Liver (tissue), 9 donors: ENCODE data around the gene CHAMP1. TPM values are rescaled to one million over a fixed set of nuclear protein-coding genes. Genes with fewer than 3 reads are reported as not detected.
"Not testable (repeated sequence)": the region's sequence is repeated elsewhere in the genome, so short reads cannot be mapped to it uniquely, and the experiment has no call there.

Source experiments
- DNase-seq: peaks from one replicate; pipeline ENCODE4 v3.0.0-alpha.2; 2017; ENCODE audit warnings: low spot score
- H3K27ac ChIP-seq, 2 donors: one replicate each; pipeline ENCODE4 v1.7.0; 2013; ENCODE audit warnings: inconsistent platforms in 2 of 2, low read length in 2 of 2, control low read depth in 1 of 2, low read depth in 1 of 2, mild to moderate bottlenecking in 1 of 2
- H3K27me3 ChIP-seq, 4 donors: one replicate each; pipeline versions ENCODE4 v1.6.1 to v1.7.0; 2013; ENCODE audit warnings: low read length in 3 of 4, inconsistent platforms in 1 of 4, mild to moderate bottlenecking in 1 of 4, moderate library complexity in 1 of 4; ENCODE audit not compliant: control insufficient read depth in 4 of 4, insufficient read depth in 4 of 4
- H3K36me3 ChIP-seq, 4 donors: one replicate each; pipeline versions ENCODE4 v1.6.1 to v1.7.0; 2013; ENCODE audit warnings: low read length in 3 of 4, mild to moderate bottlenecking in 3 of 4, low read depth in 1 of 4, moderate library complexity in 1 of 4; ENCODE audit not compliant: control insufficient read depth in 4 of 4, insufficient read depth in 3 of 4
- H3K4me1 ChIP-seq, 4 donors: one replicate each; pipeline versions ENCODE4 v1.6.1 to v1.7.0; 2013; ENCODE audit warnings: low read length in 3 of 4, mild to moderate bottlenecking in 3 of 4, moderate library complexity in 1 of 4; ENCODE audit not compliant: control insufficient read depth in 4 of 4, insufficient read depth in 4 of 4
- H3K4me3 ChIP-seq, 3 donors: one replicate each; pipeline versions ENCODE4 v1.6.1 to v1.7.0; 2013; ENCODE audit warnings: low read length in 3 of 3, control low read depth in 1 of 3, low read depth in 1 of 3, mild to moderate bottlenecking in 1 of 3
- H3K9ac ChIP-seq, 2 donors: one replicate each; pipeline ENCODE4 v1.7.0; 2013; ENCODE audit warnings: low read length in 2 of 2, mild to moderate bottlenecking in 2 of 2, moderate library complexity in 2 of 2, control low read depth in 1 of 2, low read depth in 1 of 2
- H3K9me3 ChIP-seq, 4 donors: one replicate each; pipeline versions ENCODE4 v1.6.1 to v1.7.0; 2013; ENCODE audit warnings: low read length in 3 of 4; ENCODE audit not compliant: control insufficient read depth in 4 of 4
- ATF3 ChIP-seq: IDR thresholded peaks from 2 replicates; pipeline ENCODE4 v1.6.1; 2016; ENCODE audit warnings: antibody characterized with exemption
- EGR1 ChIP-seq, 2 donors: IDR thresholded peaks; 2 replicates each; pipeline ENCODE4 v1.6.1; 2016 to 2018; ENCODE audit warnings: antibody characterized with exemption in 2 of 2, low read depth in 2 of 2
- FOXA1 ChIP-seq: IDR thresholded peaks from 2 replicates; pipeline ENCODE4 v1.6.1; 2016; ENCODE audit warnings: antibody characterized with exemption
- FOXA2 ChIP-seq: IDR thresholded peaks from 2 replicates; pipeline ENCODE4 v1.6.1; 2016; ENCODE audit warnings: antibody characterized with exemption
- GABPA ChIP-seq, 2 donors: IDR thresholded peaks in 1 of 2; conservative IDR thresholded peaks in 1 of 2; 2 replicates each; pipeline ENCODE4 v1.6.1; 2016; ENCODE audit warnings: antibody characterized with exemption in 2 of 2, mild to moderate bottlenecking in 1 of 2, moderate library complexity in 1 of 2
- JUND ChIP-seq, 2 donors: IDR thresholded peaks; 2 replicates each; pipeline ENCODE4 v1.6.1; 2016; ENCODE audit warnings: antibody characterized with exemption in 2 of 2
- RAD21 ChIP-seq, 2 donors: IDR thresholded peaks; 2 replicates each; pipeline ENCODE4 v1.6.1; 2016; ENCODE audit warnings: antibody characterized with exemption in 2 of 2, mild to moderate bottlenecking in 2 of 2
- REST ChIP-seq: IDR thresholded peaks from 2 replicates; pipeline ENCODE4 v1.6.1; 2016; ENCODE audit warnings: antibody characterized with exemption, mild to moderate bottlenecking
- RXRA ChIP-seq, 2 donors: IDR thresholded peaks; 2 replicates each; pipeline ENCODE4 v1.6.1; 2017 to 2018; ENCODE audit warnings: antibody characterized with exemption in 2 of 2, mild to moderate bottlenecking in 1 of 2
- SP1 ChIP-seq: IDR thresholded peaks from 2 replicates; pipeline ENCODE4 v1.6.1; 2018; ENCODE audit warnings: antibody characterized with exemption, mild to moderate bottlenecking
- TAF1 ChIP-seq: conservative IDR thresholded peaks from 2 replicates; pipeline ENCODE4 v1.6.1; 2016; ENCODE audit warnings: antibody characterized with exemption, mild to moderate bottlenecking
- YY1 ChIP-seq: IDR thresholded peaks from 2 replicates; pipeline ENCODE4 v1.6.1; 2016; ENCODE audit warnings: antibody characterized with exemption, mild to moderate bottlenecking
- WGBS: extraction: QIAGEN DNeasy Blood & Tissue Kit; methylation state at CpG from one replicate; pipeline ENCODE4 v1.1.7; 2013; 5-methylcytosine and 5-hydroxymethylcytosine counted together
- polyA plus RNA-seq, 2 donors: library from polyadenylated mRNA; stranded (reverse) in 1 of 2; unstranded in 1 of 2; fragments of 200-250 nt in 1 of 2; fragments of >200 nt in 1 of 2; fragmentation: Nextera tagmentation in 1 of 2; extraction: Ambion mirVana in 1 of 2; gene quantifications; one replicate each; pipeline versions ENCODE4 v1.2.1 to v1.2.3, GENCODE V29; 2013 to 2015
- total RNA-seq, 2 donors: library from RNA; depleted of rRNA; stranded (reverse); fragments of >200 nt; gene quantifications; one replicate each; pipeline ENCODE4 v1.2.3, GENCODE V29; 2014
- donor health status: healthy.
- donor health status: healthy.
- donor health status: healthy.
- donor health status: healthy.
- donor health status: healthy.

CHAMP1 gene
- total and polyA plus RNA-seq, 4 donors: 6.2 to 15.1 (median 7.8) TPM

- H3K36me3 ChIP-seq: no peaks in the 10 kb centered on the region
- H3K27me3 ChIP-seq: no peaks in the 10 kb centered on the region
- no peaks in the 10 kb centered on the region for H3K9me3 ChIP-seq
- no peak overlapping the region for H3K9ac ChIP-seq
- no peak overlapping the region for H3K27ac ChIP-seq
- DNase-seq: no peak
- H3K4me3 ChIP-seq: no peak overlapping the region
- TF ChIP-seq GABPA (IDR thresholded peaks at IDR 0.05 in 1 of 2, conservative IDR thresholded peaks at IDR 0.05 in 1 of 2) (no peak), RAD21 (IDR thresholded peaks at IDR 0.05) (no peak), FOXA2 (no peak), TAF1 (no peak), JUND (IDR thresholded peaks at IDR 0.05) (no peak), SP1 (no peak), ATF3 (no peak), YY1 (no peak), EGR1 (IDR thresholded peaks at IDR 0.05; ENCODE audit: low read depth in 2 of 2) (no peak), REST (no peak), FOXA1 (no peak), RXRA (IDR thresholded peaks at IDR 0.05) (no peak)
- peaks cover 0 to 3% (median 0%) of the 10 kb centered on the region in 4 donors for H3K4me1 ChIP-seq
- WGBS: 62% methylated on average over 5 of the region's 5 CpGs
Observed at GRCh38 chr13:114334305-114335053, 20.2 kb downstream of the CHAMP1 start.

- 72% methylated on average over 1 of the region's 1 CpG for WGBS
- H3K4me1 ChIP-seq, H3K9me3 ChIP-seq, DNase-seq, H3K4me3 ChIP-seq, H3K36me3 ChIP-seq, H3K27me3 ChIP-seq, H3K9ac ChIP-seq, H3K27ac ChIP-seq: not testable (repeated sequence)
Observed at GRCh38 chr13:114336457-114336856, 22.2 kb downstream of the CHAMP1 start.

GRCh38 chr13:114338959-114339358 lies 24.7 kb downstream of the CHAMP1 start:
- peaks cover 0 to 3% (median 0%) of the 10 kb centered on the region in 4 donors for H3K4me1 ChIP-seq
- H3K36me3 ChIP-seq: no peaks in the 10 kb centered on the region
- 95% methylated on average over 5 of the region's 5 CpGs for WGBS
- H3K27me3 ChIP-seq: no peaks in the 10 kb centered on the region
- H3K9me3 ChIP-seq: no peaks in the 10 kb centered on the region
- no peak overlapping the region for H3K9ac ChIP-seq
- no peak overlapping the region for H3K27ac ChIP-seq
- TF ChIP-seq TAF1 (no peak), REST (no peak), ATF3 (no peak)
- no peak for DNase-seq
- no peak overlapping the region for H3K4me3 ChIP-seq
